ENCODE measurements around the gene PRKD1. TPM values are rescaled to one million over a fixed set of nuclear protein-coding genes. Genes with fewer than 3 reads are reported as not detected.

Gene PRKD1
- total RNA-seq, 1 experiment from 2014 or later, result 2.7 TPM

DNA sequence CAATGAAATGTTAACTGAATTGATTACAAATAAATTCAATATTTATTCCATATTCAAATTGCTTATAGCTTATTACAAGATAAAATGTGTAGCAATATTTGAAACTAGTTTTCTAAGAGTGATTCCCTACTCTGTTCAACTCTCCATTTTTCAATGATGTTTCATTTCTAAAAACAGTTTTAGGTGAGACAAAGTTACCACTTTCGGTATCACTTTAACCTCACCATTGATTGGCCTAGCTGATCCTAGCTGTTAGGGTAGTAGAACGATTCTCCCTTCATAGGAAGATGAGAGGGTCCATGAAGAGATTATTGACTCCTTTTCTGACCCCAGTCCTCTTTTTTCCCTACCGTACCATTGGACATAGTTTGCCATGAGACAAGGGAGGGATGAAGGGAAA, 373.3 kb downstream of the PRKD1 start:
- no peaks in the 10 kb centered on the region for H3K4me1 ChIP-seq (ENCODE audit: insufficient read depth, low read length)
- H2BK120ac ChIP-seq (ENCODE audit: low read depth, low read length, poor library complexity, severe bottlenecking), result no peak overlapping the region
- H2BK15ac ChIP-seq (ENCODE audit: low read depth, low read length), result no peak overlapping the region
- H3K56ac ChIP-seq (ENCODE audit: insufficient read length, low read depth, low read length), result no peak overlapping the region
- H4K8ac ChIP-seq (replicated peaks; ENCODE audit: insufficient read length, low read depth, low read length), result no peak overlapping the region
- H3K27ac Mint-ChIP-seq, result no peak overlapping the region; a peak in 1 of 7 replicates
- no peaks in the 10 kb centered on the region for H3K4me1 Mint-ChIP-seq
- no peak for DNase-seq
- no peak overlapping the region for H2AFZ ChIP-seq (ENCODE audit: low read length)
- H4K5ac ChIP-seq (ENCODE audit: insufficient read length, low read depth, low read length), result no peak overlapping the region
- no peak overlapping the region for H3T11ph ChIP-seq (ENCODE audit: low read length)
- no peak overlapping the region for H3K18ac ChIP-seq (ENCODE audit: insufficient read length, low read depth, low read length)
- no peak overlapping the region for H3K9ac ChIP-seq (ENCODE audit: extremely low read depth, insufficient read length, low read length)
- no CpG with 5 or more reads among the region's 3 CpGs for WGBS (ENCODE audit: extremely low coverage, insufficient read length, low lambda C conversion rate)
- H3K23ac ChIP-seq (ENCODE audit: insufficient read length, low read depth, low read length), result no peak overlapping the region
- TF ChIP-seq, protein P1, sequence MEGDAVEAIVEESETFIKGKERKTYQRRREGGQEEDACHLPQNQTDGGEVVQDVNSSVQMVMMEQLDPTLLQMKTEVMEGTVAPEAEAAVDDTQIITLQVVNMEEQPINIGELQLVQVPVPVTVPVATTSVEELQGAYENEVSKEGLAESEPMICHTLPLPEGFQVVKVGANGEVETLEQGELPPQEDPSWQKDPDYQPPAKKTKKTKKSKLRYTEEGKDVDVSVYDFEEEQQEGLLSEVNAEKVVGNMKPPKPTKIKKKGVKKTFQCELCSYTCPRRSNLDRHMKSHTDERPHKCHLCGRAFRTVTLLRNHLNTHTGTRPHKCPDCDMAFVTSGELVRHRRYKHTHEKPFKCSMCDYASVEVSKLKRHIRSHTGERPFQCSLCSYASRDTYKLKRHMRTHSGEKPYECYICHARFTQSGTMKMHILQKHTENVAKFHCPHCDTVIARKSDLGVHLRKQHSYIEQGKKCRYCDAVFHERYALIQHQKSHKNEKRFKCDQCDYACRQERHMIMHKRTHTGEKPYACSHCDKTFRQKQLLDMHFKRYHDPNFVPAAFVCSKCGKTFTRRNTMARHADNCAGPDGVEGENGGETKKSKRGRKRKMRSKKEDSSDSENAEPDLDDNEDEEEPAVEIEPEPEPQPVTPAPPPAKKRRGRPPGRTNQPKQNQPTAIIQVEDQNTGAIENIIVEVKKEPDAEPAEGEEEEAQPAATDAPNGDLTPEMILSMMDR (conservative IDR thresholded peaks at IDR 0.05), result no peak
- H3K27me3 ChIP-seq (ENCODE audit: insufficient read depth, low read length), result no peaks in the 10 kb centered on the region
- H3K9me3 Mint-ChIP-seq, result no peaks in the 10 kb centered on the region
- no peak overlapping the region for H4K91ac ChIP-seq (ENCODE audit: insufficient read length, low read depth, low read length)
- H3K4me2 ChIP-seq (ENCODE audit: insufficient read depth, insufficient read length, low read length), result no peak overlapping the region
- no peaks in the 10 kb centered on the region for H3K9me3 ChIP-seq (ENCODE audit: control insufficient read depth, low read depth, low read length)
- H2AK5ac ChIP-seq (ENCODE audit: insufficient read length, low read length), result no peak overlapping the region
- no peak overlapping the region for H3K14ac ChIP-seq (ENCODE audit: insufficient read depth, low read length)
- no peaks in the 10 kb centered on the region for H4K20me1 ChIP-seq (ENCODE audit: control insufficient read depth, insufficient read depth, insufficient read length)
- H3K27ac ChIP-seq (ENCODE audit: insufficient read length, low read depth, low read length), result no peak overlapping the region
- no peaks in the 10 kb centered on the region for H3K23me2 ChIP-seq (ENCODE audit: insufficient read length, low read depth, low read length, poor library complexity, severe bottlenecking)
- no peak overlapping the region for H3K4me3 Mint-ChIP-seq
- 0 out of 2 replicates have a peak, but pooled peaks cover 1% of the 10 kb centered on the region for H3K27me3 Mint-ChIP-seq (ENCODE audit: low read depth)
- no peaks in the 10 kb centered on the region for H3K79me1 ChIP-seq (ENCODE audit: insufficient read depth, low read depth, low read length, poor library complexity, severe bottlenecking)
- no peak overlapping the region for H2BK12ac ChIP-seq (ENCODE audit: insufficient read length, low read depth, low read length)
- no peak overlapping the region for H2BK20ac ChIP-seq (ENCODE audit: low read depth, low read length, poor library complexity, severe bottlenecking)
- no peaks in the 10 kb centered on the region for H3K79me2 ChIP-seq (ENCODE audit: insufficient read depth, low read length)
- no peak overlapping the region for H3K4ac ChIP-seq (ENCODE audit: low read depth, low read length)
- no peak overlapping the region for H2BK5ac ChIP-seq (ENCODE audit: insufficient read length, low read length)
- H3K36me3 Mint-ChIP-seq (ENCODE audit: insufficient read depth in 1 of 3, low read depth in 3 of 3), result no peaks in the 10 kb centered on the region
